Testis (tissue), 2 donors: ENCODE results near the gene SMARCA1.

Source experiments
- CTCF ChIP-seq, 3 experiments: fragments of 450-650 bp in 2 of 3; fragments of 200-600 bp in 1 of 3; sonication (generic) in 1 of 3; IDR thresholded peaks; one replicate each; pipeline ENCODE4 v1.5.1; 2016 to 2019; ENCODE audit warnings: antibody characterized with exemption in 3 of 3, mild to moderate bottlenecking in 2 of 3, moderate library complexity in 1 of 3
- POLR2A ChIP-seq: fragments of 450-650 bp; IDR thresholded peaks from one replicate; pipeline ENCODE4 v1.6.1; 2017; ENCODE audit warnings: antibody characterized with exemption, mild to moderate bottlenecking, moderate library complexity

GRCh38 chrX:129495900-129496299 lies 27.4 kb downstream of the SMARCA1 start:
- TF ChIP-seq CTCF (IDR thresholded peaks at IDR 0.05): no peak
- TF ChIP-seq POLR2A: no peak
